Activated gamma-delta T cell treated with Interleukin-2 at 50 U/mL for 16 hours (primary cell): Measurements from ENCODE around the gene MAGT1.
"Not testable (repeated sequence)": the region's sequence is repeated elsewhere in the genome, so short reads cannot be mapped to it uniquely, and the experiment has no call there.

Experiments used
- DNase-seq: peaks from one replicate; pipeline ENCODE4 v3.0.0-alpha.2; 2020

MAGT1 gene

GRCh38 chrX:77894921-77895886, at the start of gene MAGT1:
TSS of gene MAGT1 (minus strand) at chrX:77895435. CDS start at chrX:77895410, 25 bp downstream.
- DNase-seq = peak; percentile 85

- DNase-seq = not testable (repeated sequence)
These were observed 49.8 kb upstream of the MAGT1 start for GRCh38 chrX:77945031-77945430.

GRCh38 chrX:77938083-77938680, 42.9 kb upstream of the MAGT1 start:
- DNase-seq = no peak

- DNase-seq = no peak
These were observed 42.1 kb upstream of the MAGT1 start for GRCh38 chrX:77937291-77937690.

DNA sequence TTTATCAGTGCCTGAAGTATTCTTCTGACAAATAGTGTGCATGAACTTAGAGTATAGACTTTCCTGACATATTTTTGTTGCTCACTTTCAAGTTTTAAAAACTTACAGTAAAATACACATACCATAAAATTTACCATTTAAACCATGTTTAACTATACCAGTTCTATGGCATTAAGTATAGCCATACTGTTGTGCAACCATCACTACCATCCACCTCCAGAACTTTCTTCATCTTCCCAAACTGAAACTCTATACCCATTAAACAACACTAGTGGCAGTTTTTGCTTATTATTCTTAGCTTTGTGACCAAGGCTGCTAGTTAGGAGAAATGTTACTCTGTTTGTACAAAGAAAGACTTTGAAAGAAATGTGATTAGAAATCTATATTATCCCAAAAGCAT, 41.1 kb upstream of the MAGT1 start:
- no peak for DNase-seq

DNA sequence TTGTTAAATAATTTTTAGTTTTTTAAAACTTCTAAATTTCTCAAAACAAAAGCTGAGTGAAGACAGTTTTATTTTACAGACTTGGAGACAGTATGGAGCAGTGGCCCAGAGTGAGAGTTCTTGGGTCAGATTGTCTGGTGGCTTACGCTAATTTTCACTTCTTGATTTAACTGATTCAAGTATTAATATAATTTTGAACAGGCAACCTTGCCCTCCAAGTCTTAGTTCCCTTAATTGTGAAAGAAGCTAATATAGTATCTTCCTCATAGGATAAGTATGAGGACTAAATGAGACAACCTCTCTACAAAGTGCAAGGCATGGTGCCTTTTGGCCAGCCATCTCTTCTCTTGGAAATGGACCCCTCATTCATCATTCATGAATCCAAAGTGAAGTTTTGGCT, 40.7 kb upstream of the MAGT1 start:
- no peak for DNase-seq

- no peak for DNase-seq
These were observed 35.3 kb upstream of the MAGT1 start for GRCh38 chrX:77930581-77930980.

DNA sequence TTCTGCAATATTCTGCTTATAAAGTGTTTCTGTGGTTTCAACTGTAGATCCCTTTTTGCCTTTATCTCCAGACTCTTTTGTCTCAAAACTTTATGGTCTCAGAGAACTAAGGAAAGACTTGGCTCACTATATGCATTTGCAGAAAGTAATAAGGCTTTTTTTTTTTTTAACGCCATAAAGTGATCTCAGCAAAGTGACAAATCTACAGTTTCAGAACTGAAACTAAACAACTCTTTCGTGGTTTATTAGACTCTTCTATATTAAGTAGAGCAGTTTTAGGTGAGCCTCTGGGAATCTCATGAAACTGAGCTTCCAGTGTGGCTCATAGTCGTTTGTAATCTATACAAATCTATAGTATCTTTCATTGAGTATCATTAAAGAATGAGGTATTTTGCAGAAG, 30.5 kb upstream of the MAGT1 start:
- DNase-seq = no peak

- no peak for DNase-seq
These were observed 29.2 kb upstream of the MAGT1 start for GRCh38 chrX:77924320-77924859.

DNA sequence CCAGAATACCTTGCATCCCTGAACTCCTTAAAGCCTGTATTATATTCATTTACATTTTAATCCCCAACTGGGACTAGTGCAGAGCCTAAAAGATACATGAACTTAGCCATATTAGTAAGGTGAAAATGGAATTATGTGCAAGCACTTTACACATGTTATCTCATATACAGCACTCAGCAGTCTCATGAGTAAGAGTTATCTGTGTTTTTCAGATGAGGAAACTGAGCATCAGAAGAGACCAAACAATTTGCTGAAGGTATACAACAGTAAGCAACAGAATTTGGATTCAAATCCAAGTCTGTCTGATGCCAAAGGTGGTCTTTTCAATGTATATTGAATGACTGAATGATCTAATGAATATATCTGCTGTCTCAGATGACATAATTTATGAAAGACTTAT, 27.6 kb upstream of the MAGT1 start:
- no peak for DNase-seq

- not testable (repeated sequence) for DNase-seq
These were observed 24.1 kb upstream of the MAGT1 start for GRCh38 chrX:77919370-77919769.

- DNase-seq = no peak
These were observed 23.3 kb upstream of the MAGT1 start for GRCh38 chrX:77918568-77918967.

GRCh38 chrX:77917294-77917933, 22.2 kb upstream of the MAGT1 start:
- no peak for DNase-seq

DNA sequence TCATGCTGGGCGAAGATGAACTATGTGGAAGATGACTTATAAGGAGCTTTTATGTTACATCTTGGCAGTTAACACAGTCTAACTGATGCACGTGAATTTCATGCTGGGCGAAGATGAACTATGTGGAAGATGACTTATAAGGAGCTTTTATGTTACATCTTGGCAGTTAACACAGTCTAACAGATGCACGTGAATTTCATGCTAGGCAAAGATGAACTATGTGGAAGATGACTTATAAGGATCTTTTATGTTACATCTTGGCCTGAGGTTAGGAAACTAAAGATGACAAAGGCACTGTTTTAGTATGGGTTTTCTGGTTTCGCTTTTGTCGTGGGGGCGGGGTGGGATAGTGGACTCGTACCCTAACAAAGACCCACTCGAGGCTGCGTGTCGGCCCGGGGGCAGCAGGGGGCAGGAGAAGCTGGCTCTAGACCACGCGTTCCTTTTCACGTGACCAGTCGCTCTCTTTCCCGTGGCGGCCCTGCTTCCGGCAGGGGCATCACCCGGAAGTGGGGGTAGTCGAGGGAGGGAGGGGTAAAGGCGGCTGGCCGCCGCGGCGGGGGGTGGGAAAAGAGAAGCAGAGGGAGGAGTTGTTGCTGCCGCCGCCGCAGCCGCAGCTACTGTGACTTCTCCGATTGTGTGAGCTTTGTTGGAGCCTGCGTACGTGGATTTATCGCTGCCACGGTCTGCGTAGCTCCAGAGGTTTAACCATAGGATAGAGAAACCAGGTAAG, 15.0 kb upstream of the MAGT1 start, which contains the start of gene ATP7A:
TSS of gene ATP7A (plus strand) at position 586 of the 733 bp plus-strand sequence. CDS start 60,949 bp downstream, outside the sequence.
- peak; percentile 90 for DNase-seq

DNA sequence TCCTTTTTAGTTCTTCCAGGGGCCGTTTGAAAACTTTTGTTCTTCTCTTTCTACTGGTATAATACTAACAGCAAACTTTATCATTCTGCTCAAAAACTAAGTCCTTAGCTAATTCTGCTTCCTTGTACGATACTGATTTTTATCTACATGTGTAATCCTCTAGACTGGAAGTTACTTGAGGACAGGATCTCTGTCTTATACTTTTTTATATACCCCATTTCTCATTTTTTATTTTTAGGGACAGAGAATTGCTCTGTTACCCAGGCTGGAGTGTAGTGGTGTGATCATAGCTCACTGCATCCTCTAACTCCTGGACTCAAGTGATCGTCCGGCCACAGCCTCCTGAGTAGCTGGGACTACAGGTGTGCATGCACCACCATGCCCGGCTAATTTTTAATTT, 6.3 kb upstream of the MAGT1 start:
- DNase-seq = no peak

- DNase-seq = no peak
These were observed 5.5 kb upstream of the MAGT1 start for GRCh38 chrX:77900688-77901087.

GRCh38 chrX:77899081-77899828, 4.0 kb upstream of the MAGT1 start, which contains the start of gene COX7B:
TSS of gene COX7B (plus strand) at chrX:77899468. CDS start at chrX:77899554, 86 bp downstream.
- peak; percentile 59 for DNase-seq

DNA sequence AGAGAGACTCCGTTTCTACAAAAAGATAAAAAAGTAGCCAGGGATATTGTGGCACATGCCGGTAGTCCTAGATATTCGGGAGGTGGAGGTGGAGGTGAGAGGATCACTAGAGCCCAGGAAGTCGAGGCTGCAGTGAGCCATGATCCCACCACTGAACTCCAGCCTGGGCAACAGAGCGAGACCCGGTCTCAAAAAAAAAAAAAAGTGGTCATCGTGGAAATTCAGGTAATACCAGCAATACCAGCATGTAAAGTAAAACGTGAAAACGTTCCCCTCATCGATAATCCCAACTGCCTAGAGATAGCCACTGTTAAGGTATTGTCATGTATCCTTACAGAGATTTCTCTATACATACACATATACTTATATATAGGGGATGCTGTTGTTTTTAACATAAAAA, 1.5 kb downstream of the MAGT1 start:
- no peak for DNase-seq

DNA sequence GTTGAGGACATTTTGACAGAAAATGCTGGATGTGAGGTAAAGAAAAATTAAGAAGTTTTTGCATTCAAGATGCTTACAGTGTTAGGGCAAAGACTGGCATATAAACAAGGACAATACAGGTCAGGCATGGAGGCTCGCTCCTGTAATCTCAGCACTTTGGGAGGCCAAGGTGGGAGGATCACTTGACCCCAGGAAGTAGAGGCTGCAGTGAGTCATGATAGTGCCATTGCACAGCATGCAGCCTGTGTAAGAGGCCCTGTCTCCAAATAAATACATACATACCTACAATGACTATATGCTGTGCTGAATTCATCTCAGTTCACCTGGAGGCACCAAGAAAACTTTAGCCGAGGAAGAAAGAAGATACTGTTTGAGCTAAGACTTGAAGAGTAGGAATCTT, 2.3 kb downstream of the MAGT1 start:
- DNase-seq = no peak

- not testable (repeated sequence) for DNase-seq
These were observed 13.8 kb downstream of the MAGT1 start for GRCh38 chrX:77881418-77881817.

GRCh38 chrX:77875372-77875771, 19.9 kb downstream of the MAGT1 start:
- DNase-seq = no peak

GRCh38 chrX:77831544-77831943, 63.7 kb downstream of the MAGT1 start:
- DNase-seq = not testable (repeated sequence)
